ENCODE measurements around the gene BNC2.
"Not testable (repeated sequence)": the region's sequence is repeated elsewhere in the genome, so short reads cannot be mapped to it uniquely, and the experiment has no call there.

The BNC2 gene

GRCh38 chr9:16496908-16497307, 373.6 kb downstream of the BNC2 start:
- no peak for DNase-seq (ENCODE audit: low spot score)

GRCh38 chr9:16487915-16488314, 382.6 kb downstream of the BNC2 start:
- DNase-seq (ENCODE audit: low spot score): no peak

- DNase-seq (ENCODE audit: low spot score): no peak
Measured at GRCh38 chr9:16485575-16486321, 384.7 kb downstream of the BNC2 start.

- DNase-seq (ENCODE audit: low spot score): no peak
Measured at GRCh38 chr9:16485160-16485559, 385.3 kb downstream of the BNC2 start.

GRCh38 chr9:16484744-16485143, 385.7 kb downstream of the BNC2 start:
- no peak for DNase-seq (ENCODE audit: low spot score)

GRCh38 chr9:16484180-16484579, 386.3 kb downstream of the BNC2 start:
- DNase-seq (ENCODE audit: low spot score): no peak

GRCh38 chr9:16482764-16483163, 387.7 kb downstream of the BNC2 start:
- no peak for DNase-seq (ENCODE audit: low spot score)

- DNase-seq (ENCODE audit: low spot score): not testable (repeated sequence)
Measured at GRCh38 chr9:16480584-16480983, 389.9 kb downstream of the BNC2 start.

GRCh38 chr9:16475996-16476395, 394.5 kb downstream of the BNC2 start:
- DNase-seq (ENCODE audit: low spot score): no peak

GRCh38 chr9:16475257-16475656, 395.2 kb downstream of the BNC2 start:
- no peak for DNase-seq (ENCODE audit: low spot score)

- DNase-seq (ENCODE audit: low spot score): no peak
Measured at GRCh38 chr9:16469184-16469583, 401.3 kb downstream of the BNC2 start.

- no peak for DNase-seq (ENCODE audit: low spot score)
Measured at GRCh38 chr9:16461851-16462250, 408.6 kb downstream of the BNC2 start.

- no peak for DNase-seq (ENCODE audit: low spot score)
Measured at GRCh38 chr9:16461137-16461840, 409.2 kb downstream of the BNC2 start.

GRCh38 chr9:16460696-16461095, 409.8 kb downstream of the BNC2 start:
- no peak for DNase-seq (ENCODE audit: low spot score)

GRCh38 chr9:16459421-16460148, 410.9 kb downstream of the BNC2 start:
- DNase-seq (ENCODE audit: low spot score): no peak

GRCh38 chr9:16458696-16459420, 411.6 kb downstream of the BNC2 start:
- DNase-seq (ENCODE audit: low spot score): no peak

- DNase-seq (ENCODE audit: low spot score): no peak
Measured at GRCh38 chr9:16455842-16456241, 414.6 kb downstream of the BNC2 start.

- DNase-seq (ENCODE audit: low spot score): no peak
Measured at GRCh38 chr9:16453390-16453789, 417.1 kb downstream of the BNC2 start.

- DNase-seq (ENCODE audit: low spot score): no peak
Measured at GRCh38 chr9:16450578-16450977, 419.9 kb downstream of the BNC2 start.

GRCh38 chr9:16450043-16450442, 420.4 kb downstream of the BNC2 start:
- DNase-seq (ENCODE audit: low spot score): no peak

GRCh38 chr9:16449076-16449730, 421.3 kb downstream of the BNC2 start:
- DNase-seq (ENCODE audit: low spot score): no peak

GRCh38 chr9:16447946-16448345, 422.5 kb downstream of the BNC2 start:
- DNase-seq (ENCODE audit: low spot score): no peak

Data from LoVo (cell line).